Neural cell (in vitro differentiated cells): ENCODE data around the gene BLCAP. TPM values are rescaled to one million over a fixed set of nuclear protein-coding genes. Genes with fewer than 3 reads are reported as not detected.

Source experiments
- H2AFZ ChIP-seq: fragments of 200-600, 300-800 bp; sonication (generic), shearing (Covaris generic); 2 replicates; pipeline ENCODE4 v1.6.0; 2014; ENCODE audit warnings: low read depth, mild to moderate bottlenecking, antibody characterized with exemption, low read length, moderate library complexity
- H3F3A ChIP-seq: fragments of 200-600 bp; shearing (Covaris generic); 2 replicates; pipeline ENCODE4 v1.6.1; 2016; ENCODE audit warnings: mild to moderate bottlenecking, moderate library complexity, mixed read lengths, antibody characterized with exemption, low read length; ENCODE audit not compliant: insufficient read depth, poor library complexity, severe bottlenecking
- H3K27ac ChIP-seq: fragments of 200-600, 300-800 bp; sonication (generic), shearing (Covaris generic); 2 replicates; pipeline ENCODE4 v1.5.1; 2014; ENCODE audit warnings: mild to moderate bottlenecking, low read length, moderate library complexity
- H3K27me3 ChIP-seq: fragments of 300-800, 200-600 bp; sonication (generic), shearing (Covaris generic); 2 replicates; pipeline ENCODE4 v1.6.0; 2014; ENCODE audit warnings: mild to moderate bottlenecking, low read depth, low read length, moderate library complexity; ENCODE audit not compliant: insufficient read depth
- H3K36me3 ChIP-seq: fragments of 300-800, 200-600 bp; sonication (generic), shearing (Covaris generic); 2 replicates; pipeline ENCODE4 v1.5.1; 2014; ENCODE audit warnings: mild to moderate bottlenecking, antibody characterized with exemption, low read length, moderate library complexity; ENCODE audit not compliant: insufficient read depth
- H3K4me2 ChIP-seq: fragments of 300-800, 200-600 bp; sonication (generic), shearing (Covaris generic); 2 replicates; pipeline ENCODE4 v1.6.0; 2014; ENCODE audit warnings: mild to moderate bottlenecking, low read length
- H3K4me3 ChIP-seq: fragments of 300-800, 200-600 bp; sonication (generic), shearing (Covaris generic); 2 replicates; pipeline ENCODE4 v1.5.1; 2014; ENCODE audit warnings: mild to moderate bottlenecking, low read length, moderate library complexity
- H3K79me2 ChIP-seq: fragments of 200-600 bp; shearing (Covaris generic); replicated peaks from 2 replicates; pipeline ENCODE4 v1.6.0; 2014; ENCODE audit warnings: mild to moderate bottlenecking, low read length, moderate library complexity; ENCODE audit not compliant: insufficient read depth
- H3K9ac ChIP-seq: fragments of 300-800, 200-600 bp; sonication (generic), shearing (Covaris generic); 2 replicates; pipeline ENCODE4 v1.6.1; 2016; ENCODE audit warnings: mild to moderate bottlenecking, low read length, mixed read lengths
- H3K9me2 ChIP-seq: fragments of 200-600 bp; shearing (Covaris generic); 2 replicates; pipeline ENCODE4 v1.6.1; 2016; ENCODE audit warnings: mild to moderate bottlenecking, low read length, mixed read lengths; ENCODE audit not compliant: insufficient read depth
- H3K9me3 ChIP-seq: fragments of 200-600, 300-800 bp; sonication (generic), shearing (Covaris generic); 2 replicates; pipeline ENCODE4 v1.6.1; 2016; ENCODE audit warnings: mild to moderate bottlenecking, mixed run types, low read length, moderate library complexity, mixed read lengths
- H4K20me1 ChIP-seq: fragments of 200-600 bp; shearing (Covaris generic); 2 replicates; pipeline ENCODE4 v1.6.1; 2016; ENCODE audit warnings: mild to moderate bottlenecking, mixed run types; ENCODE audit not compliant: insufficient read depth
- CTCF ChIP-seq: fragments of 450-650 bp; IDR thresholded peaks from 2 replicates; pipeline ENCODE4 v1.5.1; 2014; ENCODE audit warnings: antibody characterized with exemption, mild to moderate bottlenecking, moderate library complexity; ENCODE audit not compliant: poor library complexity, severe bottlenecking
- EP300 ChIP-seq: fragments of 450-650 bp; conservative IDR thresholded peaks from 2 replicates; pipeline ENCODE4 v1.6.1; 2014; ENCODE audit warnings: antibody characterized with exemption, mild to moderate bottlenecking, moderate library complexity; ENCODE audit not compliant: poor library complexity, severe bottlenecking
- EZH2 ChIP-seq: fragments of 200-600, 300-800 bp; shearing (Covaris generic), sonication (generic); IDR thresholded peaks from 2 replicates; pipeline ENCODE4 v1.6.1; 2014; ENCODE audit warnings: antibody characterized with exemption, low read length, borderline replicate concordance, mild to moderate bottlenecking; ENCODE audit not compliant: insufficient read depth, poor library complexity, severe bottlenecking
- MXI1 ChIP-seq: fragments of 450-650 bp; conservative IDR thresholded peaks from 2 replicates; pipeline ENCODE4 v1.6.1; 2014; ENCODE audit warnings: antibody characterized with exemption, mild to moderate bottlenecking; ENCODE audit not compliant: poor library complexity, severe bottlenecking
- POLR2AphosphoS5 ChIP-seq: IDR thresholded peaks from 2 replicates; pipeline ENCODE4 v1.6.1; 2012
- RAD21 ChIP-seq: fragments of 450-650 bp; conservative IDR thresholded peaks from 2 replicates; pipeline ENCODE4 v1.6.1; 2014; ENCODE audit warnings: antibody characterized with exemption, mild to moderate bottlenecking, moderate library complexity
- REST ChIP-seq: IDR thresholded peaks from 2 replicates; pipeline ENCODE4 v1.6.1; 2012; ENCODE audit warnings: borderline replicate concordance
- SMC3 ChIP-seq: fragments of 450-650 bp; conservative IDR thresholded peaks from 2 replicates; pipeline ENCODE4 v1.6.1; 2014; ENCODE audit warnings: antibody characterized with exemption, mild to moderate bottlenecking, moderate library complexity; ENCODE audit not compliant: poor library complexity
- TAF1 ChIP-seq: IDR thresholded peaks from 2 replicates; pipeline ENCODE4 v1.6.1; 2012; ENCODE audit warnings: low read depth
- polyA plus RNA-seq: library from polyadenylated mRNA; depleted of rRNA; stranded (reverse); fragments of >200 nt; gene quantifications from 2 replicates; pipeline ENCODE4 v1.2.3, GENCODE V29; 2014

BLCAP gene
- polyA plus RNA-seq, 1 donor from 2014 or later = 344 TPM

GRCh38 chr20:37576911-37577310 is 49.2 kb upstream of the BLCAP start:
- H4K20me1 ChIP-seq = no peaks in the 10 kb centered on the region
- H2AFZ ChIP-seq = no peak overlapping the region
- H3K27me3 ChIP-seq = no peaks in the 10 kb centered on the region
- no peak overlapping the region for H3K4me2 ChIP-seq
- H3K36me3 ChIP-seq = no peaks in the 10 kb centered on the region
- H3K9me3 ChIP-seq = no peaks in the 10 kb centered on the region
- no peaks in the 10 kb centered on the region for H3K9me2 ChIP-seq
- H3K9ac ChIP-seq = no peak overlapping the region
- no peaks in the 10 kb centered on the region for H3F3A ChIP-seq
- no peak for TF ChIP-seq MXI1
- no peak for TF ChIP-seq EZH2
- no peak for TF ChIP-seq EP300
- TF ChIP-seq TAF1 = no peak
- TF ChIP-seq SMC3 = no peak
- no peak for TF ChIP-seq CTCF
- no peak for TF ChIP-seq RAD21
- no peak for TF ChIP-seq POLR2AphosphoS5
- no peak for TF ChIP-seq REST
- no peak overlapping the region for H3K27ac ChIP-seq
- no peaks in the 10 kb centered on the region for H3K79me2 ChIP-seq
- no peak overlapping the region for H3K4me3 ChIP-seq

- Histone ChIP-seq H4K20me1 (no peaks in the 10 kb centered on the region), H3K4me3 (no peak overlapping the region), H3K79me2 (no peaks in the 10 kb centered on the region), H2AFZ (no peak overlapping the region), H3K9ac (no peak overlapping the region), H3K4me2 (no peak overlapping the region), H3F3A (no peaks in the 10 kb centered on the region), H3K36me3 (no peaks in the 10 kb centered on the region), H3K27ac (no peak overlapping the region), H3K27me3 (no peaks in the 10 kb centered on the region), H3K9me3 (no peaks in the 10 kb centered on the region), H3K9me2 (no peaks in the 10 kb centered on the region)
- TF ChIP-seq CTCF (no peak), POLR2AphosphoS5 (no peak), SMC3 (no peak), EZH2 (no peak), EP300 (no peak), TAF1 (no peak), MXI1 (no peak), RAD21 (no peak), REST (no peak)
Measured at GRCh38 chr20:37575884-37576283, 48.2 kb upstream of the BLCAP start.
